Skeletal muscle satellite cell (primary cell): ENCODE results near the gene KIAA1671.

Source experiments
- H3K27me3 ChIP-seq: 2 replicates; pipeline ENCODE4 v1.7.0; 2013; ENCODE audit warnings: low read length; ENCODE audit not compliant: control insufficient read depth, insufficient read depth
- H3K36me3 ChIP-seq: 2 replicates; pipeline ENCODE4 v1.7.0; 2013; ENCODE audit warnings: mild to moderate bottlenecking, control low read depth, low read length; ENCODE audit not compliant: insufficient read depth
- H3K4me1 ChIP-seq: 2 replicates; pipeline ENCODE4 v1.7.0; 2013; ENCODE audit warnings: low read length; ENCODE audit not compliant: control insufficient read depth, insufficient read depth
- H3K4me2 ChIP-seq: 2 replicates; pipeline ENCODE4 v1.7.0; 2013; ENCODE audit warnings: mild to moderate bottlenecking, low read length
- H3K4me3 ChIP-seq: 2 replicates; pipeline ENCODE4 v1.7.0; 2013; ENCODE audit warnings: low read length
- H3K9ac ChIP-seq: 2 replicates; pipeline ENCODE4 v1.7.0; 2013; ENCODE audit warnings: mild to moderate bottlenecking, low read depth, low read length, moderate library complexity
- H3K9me3 ChIP-seq: replicated peaks from 2 replicates; pipeline ENCODE4 v1.7.0; 2013; ENCODE audit warnings: mild to moderate bottlenecking, control low read depth, low read length

The KIAA1671 gene

DNA sequence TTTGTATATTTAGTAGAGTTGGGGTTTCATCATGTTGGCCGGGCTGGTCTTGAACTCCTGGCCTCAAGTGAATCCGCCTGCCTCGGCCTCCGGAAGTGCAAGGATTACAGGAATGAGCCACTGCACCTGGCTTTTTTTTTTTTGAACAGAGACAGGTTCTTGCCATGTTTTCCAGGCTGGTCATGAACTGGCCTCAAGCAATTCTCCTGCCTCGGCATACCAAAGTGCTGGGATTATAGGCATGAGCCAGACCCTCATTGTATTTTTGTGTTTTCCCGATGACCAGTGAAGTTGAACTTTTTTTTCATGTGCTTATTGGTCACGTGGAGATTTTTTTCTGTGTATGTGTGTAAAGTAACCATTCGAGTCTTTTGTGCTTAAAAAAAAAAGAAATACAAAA, 48.2 kb downstream of the KIAA1671 start:
- Histone ChIP-seq H3K27me3 (no peaks in the 10 kb centered on the region), H3K9me3 (no peaks in the 10 kb centered on the region), H3K4me2 (no peak overlapping the region), H3K36me3 (no peaks in the 10 kb centered on the region), H3K4me1 (peaks cover 15% of the 10 kb centered on the region), H3K4me3 (no peak overlapping the region), H3K9ac (no peak overlapping the region)

DNA sequence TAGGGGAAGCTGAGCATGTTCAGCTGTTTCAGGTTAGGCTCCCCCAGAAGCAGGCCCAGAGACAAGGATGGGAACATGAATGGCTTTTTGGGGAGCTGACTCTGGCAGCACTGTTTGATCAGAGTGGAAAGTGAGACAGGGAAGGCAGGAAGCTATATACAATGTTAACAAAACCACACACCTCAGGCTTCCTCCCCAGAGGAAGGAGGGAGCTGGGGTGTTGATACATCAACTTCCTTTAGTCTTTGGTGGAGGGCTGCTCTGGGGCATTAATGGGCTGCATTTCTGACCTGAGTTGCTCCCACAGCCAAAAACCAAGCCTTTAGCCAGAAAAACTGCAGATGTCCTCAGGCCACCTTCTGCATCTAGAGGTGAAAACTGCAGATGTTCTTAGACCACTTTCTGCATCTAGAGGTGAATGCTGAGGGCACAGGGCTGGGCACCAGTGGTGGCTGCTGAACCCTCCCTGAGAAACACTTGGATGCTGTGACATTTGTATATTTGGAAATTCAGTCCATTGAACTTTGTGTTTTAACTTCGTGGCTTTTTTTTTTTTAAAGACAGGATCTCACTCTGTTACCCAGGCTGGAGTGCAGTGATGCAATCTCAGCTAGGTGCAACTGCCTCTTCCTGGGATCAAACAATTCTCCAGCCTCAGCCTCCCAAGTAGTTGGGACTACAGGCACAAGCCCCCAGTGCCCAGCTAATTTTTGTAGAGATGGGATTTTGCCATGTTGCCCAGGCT, 49.9 kb downstream of the KIAA1671 start:
- Histone ChIP-seq H3K4me1 (no peaks in the 10 kb centered on the region), H3K9ac (no peak overlapping the region), H3K4me2 (no peak overlapping the region), H3K4me3 (no peak overlapping the region), H3K27me3 (no peaks in the 10 kb centered on the region), H3K36me3 (no peaks in the 10 kb centered on the region), H3K9me3 (no peaks in the 10 kb centered on the region)

DNA sequence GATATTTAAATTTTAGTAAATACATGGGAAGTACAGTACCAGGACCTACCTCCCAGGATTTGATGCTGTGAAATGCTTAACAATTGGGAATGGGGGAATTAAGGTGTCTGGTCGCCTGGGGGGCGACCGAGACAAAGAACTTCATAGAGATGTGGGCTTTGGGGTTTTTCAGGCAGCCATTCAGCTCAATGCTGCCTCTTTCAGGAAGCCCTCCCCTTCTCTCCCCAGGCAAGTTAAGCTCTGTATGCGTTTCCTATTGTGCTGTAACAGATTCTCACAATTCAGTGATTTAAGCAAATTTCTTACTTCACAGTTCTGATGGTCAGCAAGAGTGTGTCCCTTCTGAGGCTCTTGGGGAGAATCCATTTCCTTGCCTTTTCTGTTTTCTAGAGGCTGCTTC, 53.8 kb downstream of the KIAA1671 start:
- no peaks in the 10 kb centered on the region for H3K36me3 ChIP-seq
- no peak overlapping the region for H3K4me2 ChIP-seq
- H3K27me3 ChIP-seq: no peaks in the 10 kb centered on the region
- H3K9me3 ChIP-seq: no peaks in the 10 kb centered on the region
- no peaks in the 10 kb centered on the region for H3K4me1 ChIP-seq
- H3K4me3 ChIP-seq: no peak overlapping the region
- H3K9ac ChIP-seq: no peak overlapping the region

DNA sequence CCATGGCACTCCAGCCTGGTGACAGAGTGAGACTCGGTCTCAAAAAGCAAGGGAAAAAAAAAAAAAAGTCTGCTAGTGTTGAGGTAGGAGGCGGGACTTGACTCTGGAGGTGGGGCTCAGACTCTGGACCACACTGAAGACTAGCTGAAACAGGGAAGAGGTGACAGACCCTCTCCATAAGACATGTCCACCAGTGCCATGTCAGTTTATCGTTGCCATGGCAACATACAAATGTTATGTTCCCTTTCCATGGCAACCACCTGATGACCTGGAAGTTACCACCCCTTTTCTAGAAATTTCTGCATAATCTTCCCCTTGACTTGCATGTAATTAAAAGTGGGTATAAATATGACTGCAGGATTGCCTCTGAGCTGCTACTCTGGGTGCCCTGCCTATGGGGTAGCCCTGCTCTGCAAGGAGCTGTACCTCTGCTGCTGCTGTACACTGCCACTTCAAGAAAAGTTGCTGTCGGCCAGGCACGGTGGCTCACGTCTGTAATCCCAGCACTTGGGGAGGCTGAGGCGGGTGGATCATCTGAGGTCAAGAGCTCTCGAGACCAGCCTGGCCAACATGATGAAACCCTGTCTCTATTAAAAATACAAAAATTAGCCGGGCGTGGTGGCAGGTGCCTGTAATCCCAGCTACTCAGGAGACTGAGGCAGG, 55.1 kb downstream of the KIAA1671 start:
- Histone ChIP-seq H3K9ac (no peak overlapping the region), H3K27me3 (no peaks in the 10 kb centered on the region), H3K4me1 (no peaks in the 10 kb centered on the region), H3K4me3 (no peak overlapping the region), H3K9me3 (no peaks in the 10 kb centered on the region), H3K36me3 (no peaks in the 10 kb centered on the region), H3K4me2 (no peak overlapping the region)

DNA sequence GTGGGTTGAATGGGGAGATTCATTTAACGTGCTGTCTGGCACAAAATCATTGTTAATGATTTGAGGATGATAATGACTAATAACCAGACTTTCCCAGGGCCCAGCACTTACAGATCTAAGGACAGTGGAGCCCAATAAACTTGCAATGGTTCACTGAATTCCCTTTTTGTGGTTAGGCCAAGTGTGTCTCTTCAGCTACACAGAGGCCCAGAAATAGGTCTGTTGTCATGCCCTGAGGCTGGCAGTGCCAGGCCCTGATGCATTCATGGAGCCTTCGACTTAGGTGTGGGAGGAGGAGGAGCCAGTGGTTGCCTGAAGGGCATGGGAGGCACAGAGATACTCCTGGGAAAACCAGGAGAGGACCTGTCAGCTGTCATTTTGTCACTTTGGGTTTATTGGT, 56.1 kb downstream of the KIAA1671 start:
- Histone ChIP-seq H3K4me1 (no peaks in the 10 kb centered on the region), H3K36me3 (no peaks in the 10 kb centered on the region), H3K4me2 (no peak overlapping the region), H3K27me3 (no peaks in the 10 kb centered on the region), H3K9ac (no peak overlapping the region), H3K9me3 (no peaks in the 10 kb centered on the region), H3K4me3 (no peak overlapping the region)

DNA sequence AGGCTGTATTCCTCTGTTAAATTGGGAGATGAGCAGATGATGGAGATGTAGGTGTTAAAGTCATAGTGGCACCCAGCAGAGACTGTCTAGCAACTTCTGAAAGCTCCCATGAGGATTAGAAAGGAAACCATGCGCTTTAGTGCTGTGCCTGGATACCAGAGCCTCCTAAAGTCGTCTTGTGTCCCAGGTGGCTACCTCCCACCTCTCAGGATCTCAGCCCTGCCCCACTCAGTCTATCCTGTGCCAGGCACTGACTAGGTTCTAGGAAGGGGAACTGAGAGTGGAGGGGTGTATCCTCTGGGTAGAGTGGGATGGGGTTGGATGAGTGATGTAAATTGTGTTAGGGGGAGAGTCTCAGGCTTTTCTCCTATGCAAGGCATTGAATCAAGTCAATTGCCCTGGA, 60.2 kb downstream of the KIAA1671 start:
- no peak overlapping the region for H3K9ac ChIP-seq
- no peaks in the 10 kb centered on the region for H3K27me3 ChIP-seq
- no peaks in the 10 kb centered on the region for H3K36me3 ChIP-seq
- no peaks in the 10 kb centered on the region for H3K9me3 ChIP-seq
- H3K4me2 ChIP-seq: no peak overlapping the region
- H3K4me3 ChIP-seq: no peak overlapping the region
- H3K4me1 ChIP-seq: no peaks in the 10 kb centered on the region

DNA sequence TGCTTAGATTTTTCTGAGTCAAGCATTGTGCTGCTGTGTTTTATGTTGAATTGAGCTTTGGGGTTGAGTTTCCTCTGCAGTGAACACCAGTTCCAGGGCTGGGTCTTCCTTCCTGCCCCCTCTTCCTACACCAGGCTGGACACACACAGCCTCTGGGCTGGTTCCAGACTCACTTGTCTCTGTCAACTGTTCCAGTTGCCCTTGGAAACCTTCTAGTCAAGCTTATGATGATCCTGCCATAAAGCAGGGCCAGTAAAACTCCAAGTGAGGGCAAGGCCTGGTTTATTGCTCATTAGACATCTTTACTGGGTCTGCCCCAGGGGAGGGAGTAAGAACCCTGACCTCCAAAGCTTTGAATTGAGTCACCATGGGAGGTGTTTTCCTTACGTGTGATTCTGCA, 61.1 kb downstream of the KIAA1671 start:
- Histone ChIP-seq H3K27me3 (no peaks in the 10 kb centered on the region), H3K9ac (no peak overlapping the region), H3K4me2 (no peak overlapping the region), H3K9me3 (no peaks in the 10 kb centered on the region), H3K36me3 (no peaks in the 10 kb centered on the region), H3K4me1 (no peaks in the 10 kb centered on the region), H3K4me3 (no peak overlapping the region)

DNA sequence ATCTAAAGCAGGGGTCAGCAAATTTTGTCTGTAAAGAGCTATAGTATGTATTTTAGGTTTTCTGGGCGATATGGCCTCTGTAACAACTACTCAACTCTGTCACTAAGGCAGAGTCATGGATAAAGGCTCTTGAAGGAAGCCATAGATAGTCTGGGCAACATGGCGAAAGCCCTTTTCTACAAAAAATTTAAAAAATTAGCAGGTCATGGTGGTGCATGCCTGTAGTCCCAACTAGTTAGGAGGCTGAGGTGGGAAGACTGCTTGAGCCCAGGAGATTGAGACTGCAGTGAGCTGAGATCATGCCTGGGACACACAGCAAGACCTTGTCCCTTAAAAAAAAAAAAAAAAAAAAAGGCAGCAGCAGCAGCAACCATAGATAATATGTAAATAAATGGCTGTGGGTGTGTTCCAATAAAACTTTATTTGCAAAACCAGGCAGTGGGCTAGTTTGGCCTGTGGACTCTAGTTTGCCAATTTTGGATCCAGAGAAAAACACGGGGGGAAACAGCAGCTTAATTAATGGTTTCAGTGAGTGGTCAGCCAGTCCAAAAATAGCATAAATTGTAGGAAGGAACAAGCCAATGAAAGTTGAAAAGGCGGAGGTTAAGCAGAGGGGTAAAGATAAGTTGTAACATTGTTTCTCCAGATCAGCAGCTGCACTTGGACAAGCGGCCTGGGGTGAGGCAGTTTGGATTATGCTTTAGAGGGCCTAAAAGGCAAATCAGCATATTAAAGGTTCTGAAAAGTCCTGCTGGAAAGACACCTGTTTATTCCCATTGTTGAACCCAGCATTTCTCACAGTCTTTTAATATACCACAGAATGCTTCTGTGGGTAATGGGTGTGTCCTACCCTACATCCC, 62.6 kb downstream of the KIAA1671 start:
- Histone ChIP-seq H3K36me3 (no peaks in the 10 kb centered on the region), H3K4me1 (no peaks in the 10 kb centered on the region), H3K27me3 (peaks cover 11% of the 10 kb centered on the region), H3K4me3 (no peak overlapping the region), H3K9me3 (no peaks in the 10 kb centered on the region), H3K4me2 (no peak overlapping the region), H3K9ac (no peak overlapping the region)

DNA sequence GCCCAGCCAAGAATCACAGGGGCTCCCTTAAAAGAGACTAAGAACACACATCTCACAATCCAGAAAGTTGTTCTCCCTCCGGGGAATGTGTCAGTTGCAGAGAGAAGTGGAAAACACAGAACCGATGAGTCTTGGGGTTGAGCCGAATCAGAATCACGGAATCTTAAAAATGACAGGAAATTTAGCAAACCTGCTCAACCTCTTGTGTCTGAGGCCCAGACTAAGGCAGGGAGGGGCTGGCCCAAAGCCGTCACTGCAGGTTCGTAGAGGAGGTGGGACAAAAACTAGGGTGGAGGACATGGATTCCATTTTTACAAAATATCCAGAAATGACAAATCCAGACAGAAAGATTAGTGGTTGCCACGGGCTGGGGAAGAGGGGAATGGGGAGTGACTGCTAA, 63.8 kb downstream of the KIAA1671 start:
- Histone ChIP-seq H3K36me3 (no peaks in the 10 kb centered on the region), H3K4me2 (no peak overlapping the region), H3K9me3 (no peaks in the 10 kb centered on the region), H3K27me3 (peaks cover 18% of the 10 kb centered on the region), H3K4me3 (no peak overlapping the region), H3K9ac (no peak overlapping the region), H3K4me1 (no peaks in the 10 kb centered on the region)

DNA sequence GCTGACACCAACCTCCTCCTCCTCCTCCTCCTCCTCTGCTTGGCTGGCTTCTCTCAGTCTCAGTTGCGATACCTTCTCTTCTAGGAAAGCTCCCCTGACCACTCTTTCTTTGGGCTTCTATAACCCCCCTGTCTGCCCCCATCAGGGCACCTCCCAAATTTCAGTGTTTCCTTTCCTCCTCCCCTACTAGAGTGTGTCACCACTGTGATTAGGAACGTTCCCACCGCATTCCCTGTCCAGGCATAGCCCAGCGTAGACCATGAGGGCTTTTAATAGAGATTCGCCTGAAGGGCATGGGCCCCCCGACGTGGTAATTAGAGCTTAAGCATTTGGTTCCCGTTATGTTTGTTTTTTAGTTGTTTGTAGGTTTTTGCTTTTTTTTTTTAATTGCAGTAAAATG, 65.5 kb downstream of the KIAA1671 start:
- Histone ChIP-seq H3K9ac (no peak overlapping the region), H3K4me2 (no peak overlapping the region), H3K36me3 (no peaks in the 10 kb centered on the region), H3K27me3 (peaks cover 18% of the 10 kb centered on the region), H3K9me3 (no peaks in the 10 kb centered on the region), H3K4me3 (no peak overlapping the region), H3K4me1 (no peaks in the 10 kb centered on the region)

DNA sequence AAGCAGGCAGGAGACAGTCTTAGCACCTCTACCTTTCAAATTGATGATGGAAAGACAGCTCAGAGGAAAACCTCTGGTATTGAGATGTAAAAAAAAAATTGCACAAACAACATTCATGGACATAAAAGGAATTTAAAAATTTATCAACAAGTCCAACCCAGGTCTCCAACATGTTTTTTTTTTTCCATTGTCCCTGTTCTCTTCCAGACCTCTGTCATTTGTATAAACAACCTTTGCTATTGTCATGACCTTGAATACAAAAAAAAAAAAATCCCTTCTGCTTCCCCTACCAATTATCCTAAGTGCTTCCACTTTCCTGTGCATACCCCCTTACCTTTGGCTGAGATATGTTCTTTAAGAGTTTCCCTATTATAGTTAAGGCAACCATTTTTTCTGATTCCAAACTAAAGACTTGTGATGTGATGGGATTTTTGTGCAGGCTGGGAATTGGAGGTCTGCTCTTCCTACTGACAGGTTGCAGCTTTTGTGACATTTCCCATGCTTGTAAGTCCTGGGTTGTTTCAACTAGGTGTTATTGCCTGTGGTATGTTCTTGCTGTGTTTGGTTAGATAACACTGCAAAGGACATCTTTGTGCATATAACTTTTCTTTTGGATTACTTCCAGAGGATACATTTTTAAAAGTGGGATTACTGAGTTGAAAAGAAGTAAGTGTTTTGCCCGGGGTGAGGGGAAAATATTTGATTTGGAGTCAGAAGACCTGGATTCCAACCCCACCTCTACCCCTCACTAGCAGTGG, 67.1 kb downstream of the KIAA1671 start:
- no peaks in the 10 kb centered on the region for H3K4me1 ChIP-seq
- no peak overlapping the region for H3K4me3 ChIP-seq
- peaks cover 18% of the 10 kb centered on the region for H3K27me3 ChIP-seq
- no peaks in the 10 kb centered on the region for H3K36me3 ChIP-seq
- no peak overlapping the region for H3K4me2 ChIP-seq
- no peak overlapping the region for H3K9ac ChIP-seq
- no peaks in the 10 kb centered on the region for H3K9me3 ChIP-seq
